Measurements from ENCODE around the gene JSRP1.

Gene JSRP1

DNA sequence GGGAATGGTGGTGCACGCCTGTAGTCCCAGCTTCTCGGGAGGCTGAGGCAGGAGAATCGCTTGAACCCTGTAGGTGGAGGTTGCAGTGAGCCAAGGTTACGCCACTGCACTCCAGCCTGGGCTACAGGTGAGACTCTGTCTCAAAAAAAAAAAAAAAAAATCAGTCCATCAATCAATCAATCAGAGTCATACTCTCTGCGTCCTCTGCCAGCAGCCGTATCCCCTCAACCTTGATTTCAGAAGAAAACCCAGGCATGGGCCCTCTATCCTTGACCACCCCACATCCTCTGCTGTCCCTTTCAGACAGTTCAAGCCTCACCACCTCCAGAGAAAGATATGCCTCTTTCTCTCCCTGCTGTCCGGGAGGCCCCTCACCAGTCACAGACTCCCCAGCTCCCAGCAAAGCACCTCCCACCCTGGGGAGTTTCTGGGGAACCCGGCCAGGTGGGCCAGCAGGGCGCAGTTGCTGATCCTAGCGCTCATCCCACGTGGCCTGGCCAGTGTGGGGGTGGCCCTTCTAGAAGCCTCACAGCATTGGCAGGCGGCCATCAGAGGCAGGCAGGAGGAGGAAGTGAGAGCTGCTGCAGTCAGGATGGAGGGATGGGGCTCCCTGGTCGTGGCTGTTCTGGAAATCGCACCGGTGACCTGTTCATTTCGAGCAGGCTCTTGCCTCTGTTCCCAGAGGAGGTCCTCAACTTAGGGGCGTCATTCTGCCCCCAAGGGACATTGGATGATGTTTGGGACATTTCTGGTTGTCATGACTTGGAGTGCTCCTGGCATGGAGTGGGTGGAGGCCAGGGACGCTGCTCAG lies 10.2 kb upstream of the JSRP1 start:
- DNase-seq (ENCODE audit: low spot score): peak; percentile 85

DNA sequence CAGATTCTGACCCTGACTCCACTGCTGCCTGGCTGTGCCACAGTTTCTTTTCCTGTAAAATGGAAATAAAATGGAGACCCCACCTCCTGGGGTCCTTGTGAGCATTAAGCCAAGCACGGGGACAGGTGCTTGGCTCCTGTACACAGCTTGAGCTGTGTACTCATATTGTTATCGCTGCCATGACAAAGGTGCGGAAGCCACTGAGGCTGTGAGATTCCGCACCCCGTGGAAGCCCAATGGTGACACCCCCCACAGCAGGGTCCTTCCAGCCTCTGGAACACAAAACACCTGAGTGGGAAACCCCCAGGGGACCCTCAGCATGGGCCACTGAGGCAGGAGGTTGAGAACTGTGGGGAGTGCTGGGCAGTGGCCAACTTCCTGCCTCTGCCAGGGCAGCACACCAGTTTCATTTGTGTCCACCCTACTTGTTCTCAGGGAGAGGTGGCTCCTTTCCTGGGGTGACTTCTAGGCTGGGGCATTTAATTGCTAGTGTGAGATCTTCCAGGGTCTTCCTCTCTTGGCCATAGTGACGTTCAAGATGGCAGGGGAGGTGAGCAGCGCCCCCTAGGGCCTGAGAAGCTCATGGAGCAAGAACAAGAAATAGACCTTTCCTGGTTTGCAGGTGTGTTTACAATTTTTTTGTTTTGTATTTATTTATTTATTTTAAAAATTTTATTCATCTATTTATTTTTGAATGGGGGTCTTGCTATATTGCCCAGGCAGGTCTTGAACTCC lies 5.4 kb upstream of the JSRP1 start:
- DNase-seq (ENCODE audit: low spot score): no peak

DNA sequence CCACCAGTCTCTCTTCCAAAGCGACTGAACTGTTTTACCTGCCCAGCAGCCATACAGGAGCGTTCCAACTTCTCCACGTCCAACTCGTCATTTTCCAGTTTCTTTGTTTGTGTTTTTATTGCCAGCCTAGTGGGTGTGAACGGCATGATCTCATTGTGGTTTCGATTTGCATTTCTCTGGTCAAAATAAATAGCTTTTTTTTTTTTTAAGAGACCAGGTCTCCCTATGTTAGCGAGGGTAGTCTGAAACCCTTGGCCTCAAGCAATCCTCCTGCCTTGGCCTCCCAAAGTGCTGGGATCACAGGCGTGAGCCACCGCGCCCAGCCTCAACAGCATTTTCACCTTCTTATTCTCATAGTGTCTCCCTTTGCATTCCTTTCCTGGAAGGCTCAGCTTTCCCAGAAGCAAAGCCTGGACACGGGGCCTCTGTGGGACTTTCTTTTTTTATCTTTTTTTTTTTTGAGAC lies 4.2 kb upstream of the JSRP1 start:
- DNase-seq (ENCODE audit: low spot score): no peak

DNA sequence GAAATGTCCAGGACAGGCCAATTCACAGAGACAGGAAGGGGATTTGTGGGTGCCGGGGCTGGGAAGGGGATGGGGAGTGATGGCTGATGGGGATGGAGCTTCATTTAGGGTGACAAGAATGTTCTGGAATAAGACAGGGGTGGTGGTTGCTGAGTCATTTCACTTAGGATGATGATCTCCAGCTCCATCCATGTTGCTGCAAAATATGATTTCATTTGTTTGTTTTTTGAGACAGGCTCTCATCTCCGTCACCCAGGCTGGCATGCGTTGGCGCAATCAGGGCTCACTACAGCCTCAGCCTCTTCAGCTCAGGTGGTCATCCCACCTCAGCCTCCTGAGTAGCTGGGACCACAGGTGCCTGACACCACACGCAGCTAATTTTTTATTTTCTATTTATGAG lies 3.1 kb upstream of the JSRP1 start:
- DNase-seq (ENCODE audit: low spot score): no peak

DNA sequence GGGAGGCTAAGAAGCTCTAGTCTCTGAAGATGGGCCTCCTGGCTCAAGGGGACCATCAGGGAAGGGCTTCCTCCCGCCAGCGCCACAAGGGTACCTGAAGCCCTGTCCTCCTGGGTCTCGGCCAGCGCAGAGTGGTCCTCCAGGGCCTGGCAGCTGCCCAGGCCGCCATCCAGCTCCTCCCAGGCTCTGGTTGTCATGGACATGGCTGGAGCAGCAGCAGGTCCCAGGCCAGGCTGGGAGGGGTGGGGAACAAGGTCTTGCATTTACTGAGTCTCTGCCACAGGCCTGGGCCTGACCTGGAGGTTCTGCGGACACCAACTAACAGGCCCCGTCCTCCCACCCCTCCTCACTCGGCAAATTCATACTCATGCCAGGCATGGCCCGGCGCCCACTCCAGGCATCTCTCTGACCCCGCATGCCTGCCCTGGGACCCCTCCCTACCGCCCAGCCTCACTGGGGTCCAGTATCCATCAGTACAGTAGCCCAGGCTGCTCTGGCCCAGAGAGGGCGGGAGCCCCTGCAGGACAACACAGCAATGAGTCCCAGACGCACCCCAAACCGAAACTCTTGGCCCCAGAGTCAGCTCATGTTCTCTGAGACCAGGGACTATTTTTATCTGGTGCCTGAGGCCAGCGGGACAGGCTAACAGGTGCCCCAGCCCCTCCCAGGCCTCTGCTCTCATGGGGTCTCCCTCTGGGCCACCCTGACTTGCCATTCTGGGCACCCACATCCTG lies 938 bp downstream of the JSRP1 start:
- DNase-seq (ENCODE audit: low spot score): no peak

DNA sequence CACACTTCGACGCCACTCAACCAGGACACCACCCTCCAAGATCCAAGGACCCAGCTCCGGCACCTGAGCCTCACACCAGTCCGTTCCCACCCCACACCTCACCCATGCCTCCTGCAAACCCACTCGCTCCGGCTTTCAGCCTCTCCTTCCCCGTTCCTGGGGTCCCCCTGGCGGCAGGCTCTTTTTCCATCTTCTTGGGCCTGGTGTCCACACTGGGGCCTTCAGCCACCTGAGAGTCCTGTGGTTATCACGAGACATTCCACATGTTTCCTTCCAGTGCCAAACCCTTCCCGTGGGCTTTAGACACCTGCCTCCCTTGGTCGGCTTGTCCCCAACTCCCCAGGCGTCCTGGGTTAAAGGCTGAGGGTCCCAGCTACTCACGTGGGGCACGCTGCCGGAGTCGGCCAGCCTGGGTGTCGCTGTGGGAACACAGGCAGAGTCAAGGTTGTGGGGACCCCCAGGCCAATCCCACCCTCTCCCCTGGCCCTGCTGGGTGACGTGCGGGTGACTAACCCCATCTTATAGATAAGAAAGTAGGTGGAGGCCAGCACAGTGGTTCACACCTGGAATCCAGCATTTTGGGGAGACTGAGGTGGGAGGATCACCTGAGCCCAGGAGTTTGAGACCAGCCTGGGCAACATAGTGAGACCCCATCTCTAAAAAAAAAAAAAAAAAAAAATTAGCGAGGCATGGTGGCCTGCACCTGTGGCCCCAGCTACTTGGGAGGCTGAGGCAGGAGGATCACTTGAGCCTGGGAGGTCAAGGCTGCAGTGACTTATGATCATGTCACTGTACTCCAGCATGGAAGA lies 1.9 kb downstream of the JSRP1 start:
- no peak for DNase-seq (ENCODE audit: low spot score)

DNA sequence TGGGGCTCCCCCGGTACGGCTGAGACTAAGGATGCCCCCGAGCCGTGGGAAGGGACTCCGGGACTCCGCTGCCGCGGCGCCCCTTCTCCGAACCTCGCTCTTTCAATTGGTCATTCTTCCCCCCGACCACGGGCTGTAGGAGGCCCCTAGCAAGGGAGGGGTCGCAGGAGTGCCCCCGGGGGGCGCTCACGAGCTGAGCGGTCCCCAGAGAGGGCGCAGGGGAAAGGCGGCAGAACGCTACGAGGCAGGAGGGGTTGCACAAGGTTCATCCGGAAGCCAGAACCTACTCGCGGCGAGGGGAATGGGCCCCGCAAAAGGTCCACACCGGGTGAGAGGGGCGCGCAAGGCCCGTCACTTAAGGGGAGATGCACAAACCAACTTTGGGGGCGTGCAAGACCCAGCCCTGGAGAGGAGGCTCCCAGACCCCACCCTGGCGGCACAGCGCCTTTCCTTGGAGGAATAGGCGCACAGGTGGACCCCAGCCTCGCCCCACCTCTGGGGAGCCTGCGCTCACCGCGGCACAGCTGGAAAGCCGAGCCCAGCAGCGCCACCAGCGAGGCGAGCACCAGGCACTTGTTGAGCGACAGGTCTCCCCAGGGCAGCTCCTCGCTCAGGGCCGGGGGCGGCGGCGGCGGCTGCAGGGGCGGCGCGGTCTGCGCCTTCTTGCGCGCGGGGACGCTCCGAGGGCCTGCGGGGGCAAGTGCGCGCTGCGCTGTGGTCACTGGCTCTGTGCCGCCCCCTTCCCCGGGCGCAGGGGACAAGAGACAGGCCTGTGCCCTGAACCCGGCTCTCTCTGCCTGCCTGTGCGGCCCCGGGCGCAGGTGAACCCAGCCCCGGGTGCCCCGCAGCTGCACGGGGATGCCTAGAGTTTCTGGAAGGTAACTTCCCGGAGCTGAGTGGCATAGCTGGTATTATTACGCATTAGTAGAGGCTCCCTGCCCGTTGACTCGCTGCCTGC lies 2.8 kb downstream of the JSRP1 start:
- no peak for DNase-seq (ENCODE audit: low spot score)

DNA sequence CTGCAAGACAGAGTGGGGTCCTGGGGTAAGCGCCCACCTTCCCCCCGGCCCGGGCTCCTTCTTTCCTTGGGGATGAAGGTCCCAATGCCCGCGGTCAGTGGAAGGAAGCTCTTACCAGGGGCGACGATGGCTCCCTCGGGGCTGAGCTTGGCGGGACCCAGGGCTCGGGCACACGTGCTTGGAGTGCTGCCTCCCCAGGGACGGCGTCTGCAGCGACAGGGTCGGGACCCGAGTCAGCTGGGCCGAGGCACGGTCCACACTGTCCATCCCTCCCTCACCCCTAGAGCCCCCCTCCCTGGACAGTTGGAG lies 3.5 kb downstream of the JSRP1 start:
- DNase-seq (ENCODE audit: low spot score): no peak

DNA sequence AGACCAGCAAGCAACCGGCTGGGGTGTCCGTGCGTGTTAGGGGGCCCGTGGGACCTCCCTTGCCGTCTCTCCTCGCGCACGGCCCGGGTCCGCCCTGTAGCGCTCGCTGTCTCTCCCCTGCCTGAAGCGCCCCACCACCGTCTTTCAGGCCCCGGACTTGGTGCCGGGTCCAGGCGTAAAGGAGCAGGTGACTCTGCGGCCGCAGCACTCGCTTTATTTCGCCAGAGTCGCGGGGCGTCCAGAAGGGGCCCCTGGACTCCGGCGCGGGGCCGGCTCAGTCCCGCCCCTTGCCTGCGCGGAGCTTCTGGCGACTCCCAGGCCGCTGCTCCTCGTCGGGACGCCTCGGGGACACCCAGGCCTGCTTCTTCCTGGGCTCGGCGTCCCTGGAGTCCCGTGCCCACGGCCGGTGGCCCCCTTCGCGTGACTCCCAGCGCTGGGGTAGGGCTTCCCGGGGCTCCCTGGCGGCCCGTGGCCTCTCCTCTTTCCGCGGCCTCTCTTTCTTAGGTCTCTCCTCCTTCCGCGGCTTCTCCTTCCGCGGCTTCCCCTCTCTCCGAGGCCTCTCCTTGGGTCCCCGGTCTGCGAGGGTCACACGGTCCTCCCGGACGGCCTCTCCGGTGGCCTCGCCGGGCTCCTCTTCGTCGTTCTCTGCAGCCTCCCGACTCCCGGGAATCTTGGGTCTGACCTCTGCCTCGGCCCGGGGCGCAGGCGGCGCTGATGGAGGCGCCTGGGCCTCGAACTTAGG lies 4.0 kb downstream of the JSRP1 start:
- DNase-seq (ENCODE audit: low spot score): no peak

DNA sequence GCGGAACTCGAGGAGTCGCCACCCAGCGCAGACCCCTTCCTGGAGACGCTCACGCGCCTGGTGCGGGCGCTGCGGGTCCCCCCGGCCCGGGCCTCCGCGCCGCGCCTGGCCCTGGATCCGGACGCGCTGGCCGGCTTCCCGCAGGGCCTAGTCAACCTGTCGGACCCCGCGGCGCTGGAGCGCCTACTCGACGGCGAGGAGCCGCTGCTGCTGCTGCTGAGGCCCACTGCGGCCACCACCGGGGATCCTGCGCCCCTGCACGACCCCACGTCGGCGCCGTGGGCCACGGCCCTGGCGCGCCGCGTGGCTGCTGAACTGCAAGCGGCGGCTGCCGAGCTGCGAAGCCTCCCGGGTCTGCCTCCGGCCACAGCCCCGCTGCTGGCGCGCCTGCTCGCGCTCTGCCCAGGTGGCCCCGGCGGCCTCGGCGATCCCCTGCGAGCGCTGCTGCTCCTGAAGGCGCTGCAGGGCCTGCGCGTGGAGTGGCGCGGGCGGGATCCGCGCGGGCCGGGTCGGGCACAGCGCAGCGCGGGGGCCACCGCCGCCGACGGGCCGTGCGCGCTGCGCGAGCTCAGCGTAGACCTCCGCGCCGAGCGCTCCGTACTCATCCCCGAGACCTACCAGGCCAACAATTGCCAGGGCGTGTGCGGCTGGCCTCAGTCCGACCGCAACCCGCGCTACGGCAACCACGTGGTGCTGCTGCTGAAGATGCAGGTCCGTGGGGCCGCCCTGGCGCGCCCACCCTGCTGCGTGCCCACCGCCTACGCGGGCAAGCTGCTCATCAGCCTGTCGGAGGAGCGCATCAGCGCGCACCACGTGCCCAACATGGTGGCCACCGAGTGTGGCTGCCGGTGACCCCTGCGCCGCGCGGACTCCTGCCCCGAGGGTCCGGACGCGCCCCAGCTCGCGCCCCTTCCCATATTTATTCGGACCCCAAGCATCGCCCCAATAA lies 4.8 kb downstream of the JSRP1 start:
- no peak for DNase-seq (ENCODE audit: low spot score)

DNA sequence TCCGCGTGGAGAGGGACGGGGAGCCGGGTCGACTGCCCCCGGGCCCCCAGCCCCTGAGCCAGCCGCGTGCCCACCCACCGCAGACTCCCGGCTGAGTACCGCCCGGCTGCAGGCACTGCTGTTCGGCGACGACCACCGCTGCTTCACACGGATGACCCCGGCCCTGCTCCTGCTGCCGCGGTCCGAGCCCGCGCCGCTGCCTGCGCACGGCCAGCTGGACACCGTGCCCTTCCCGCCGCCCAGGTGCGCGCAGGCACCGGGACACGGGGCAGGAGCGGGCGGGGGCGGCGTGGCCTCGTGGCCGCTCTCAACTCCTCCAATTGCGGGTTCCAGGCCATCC lies 5.5 kb downstream of the JSRP1 start:
- no peak for DNase-seq (ENCODE audit: low spot score)

DNA sequence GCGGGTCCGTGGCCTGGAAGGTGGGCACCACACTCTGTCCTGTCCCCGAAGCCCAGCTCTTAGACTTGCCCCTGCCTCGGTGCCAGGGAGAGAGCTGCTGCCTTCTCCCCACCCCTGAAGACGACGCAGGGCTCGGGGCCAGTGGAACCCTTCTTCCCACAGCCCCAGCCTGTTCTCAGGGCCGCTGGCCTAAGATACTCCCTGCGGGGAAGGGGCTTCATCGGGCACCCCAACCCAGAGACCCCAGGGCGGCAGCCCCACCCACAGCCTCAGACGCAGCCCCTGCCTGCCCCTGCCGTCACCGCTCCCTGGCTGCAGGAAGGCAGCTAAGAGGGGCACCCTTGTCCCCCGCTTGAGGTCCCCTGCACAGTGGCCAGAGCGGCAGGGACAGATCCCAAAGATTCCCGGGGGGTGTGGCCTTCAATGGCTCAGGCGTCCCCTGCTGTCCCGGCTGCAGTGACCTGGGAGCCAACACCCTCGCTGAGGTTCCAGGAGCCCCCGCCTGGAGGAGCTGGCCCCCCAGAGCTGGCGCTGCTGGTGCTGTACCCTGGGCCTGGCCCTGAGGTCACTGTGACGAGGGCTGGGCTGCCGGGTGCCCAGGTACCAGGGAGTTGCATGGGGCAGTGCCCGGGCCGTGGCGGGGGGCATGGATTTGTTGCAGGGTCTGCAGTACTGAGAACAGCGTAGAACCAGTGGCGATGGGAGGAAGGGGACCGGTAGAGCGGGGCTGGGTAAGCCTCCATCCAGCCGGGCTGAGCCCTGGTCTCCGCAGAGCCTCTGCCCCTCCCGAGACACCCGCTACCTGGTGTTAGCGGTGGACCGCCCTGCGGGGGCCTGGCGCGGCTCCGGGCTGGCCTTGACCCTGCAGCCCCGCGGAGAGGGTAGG lies 6.1 kb downstream of the JSRP1 start:
- DNase-seq (ENCODE audit: low spot score): no peak

DNA sequence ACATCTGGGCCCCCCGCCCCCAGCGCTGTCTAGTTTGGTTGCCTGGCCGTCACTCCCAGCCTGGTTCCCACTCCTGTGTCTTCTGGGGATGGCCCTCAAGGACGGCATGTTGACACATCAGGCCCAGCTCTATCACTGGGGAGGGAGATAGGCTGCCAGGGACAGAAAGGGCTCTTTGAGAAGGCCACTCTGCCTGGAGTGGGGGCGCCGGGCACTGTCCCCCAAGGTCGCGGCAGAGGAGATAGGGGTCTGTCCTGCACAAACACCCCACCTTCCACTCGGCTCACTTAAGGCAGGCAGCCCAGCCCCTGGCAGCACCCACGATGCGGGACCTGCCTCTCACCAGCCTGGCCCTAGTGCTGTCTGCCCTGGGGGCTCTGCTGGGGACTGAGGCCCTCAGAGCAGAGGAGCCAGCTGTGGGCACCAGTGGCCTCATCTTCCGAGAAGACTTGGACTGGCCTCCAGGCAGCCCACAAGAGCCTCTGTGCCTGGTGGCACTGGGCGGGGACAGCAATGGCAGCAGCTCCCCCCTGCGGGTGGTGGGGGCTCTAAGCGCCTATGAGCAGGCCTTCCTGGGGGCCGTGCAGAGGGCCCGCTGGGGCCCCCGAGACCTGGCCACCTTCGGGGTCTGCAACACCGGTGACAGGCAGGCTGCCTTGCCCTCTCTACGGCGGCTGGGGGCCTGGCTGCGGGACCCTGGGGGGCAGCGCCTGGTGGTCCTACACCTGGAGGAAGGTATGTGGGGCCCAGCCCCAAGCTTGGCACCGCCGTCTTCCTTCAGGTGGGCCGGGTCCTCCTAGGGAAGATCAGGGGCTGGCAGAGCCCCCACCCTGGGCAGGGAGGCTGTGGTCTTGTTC lies 7.0 kb downstream of the JSRP1 start, which contains the start of gene AMH:
Gene AMH, plus strand, starts transcription at position 314 of the 857 bp plus-strand sequence. Its CDS starts 10 bp downstream, at position 324.
- DNase-seq (ENCODE audit: low spot score): no peak

DNA sequence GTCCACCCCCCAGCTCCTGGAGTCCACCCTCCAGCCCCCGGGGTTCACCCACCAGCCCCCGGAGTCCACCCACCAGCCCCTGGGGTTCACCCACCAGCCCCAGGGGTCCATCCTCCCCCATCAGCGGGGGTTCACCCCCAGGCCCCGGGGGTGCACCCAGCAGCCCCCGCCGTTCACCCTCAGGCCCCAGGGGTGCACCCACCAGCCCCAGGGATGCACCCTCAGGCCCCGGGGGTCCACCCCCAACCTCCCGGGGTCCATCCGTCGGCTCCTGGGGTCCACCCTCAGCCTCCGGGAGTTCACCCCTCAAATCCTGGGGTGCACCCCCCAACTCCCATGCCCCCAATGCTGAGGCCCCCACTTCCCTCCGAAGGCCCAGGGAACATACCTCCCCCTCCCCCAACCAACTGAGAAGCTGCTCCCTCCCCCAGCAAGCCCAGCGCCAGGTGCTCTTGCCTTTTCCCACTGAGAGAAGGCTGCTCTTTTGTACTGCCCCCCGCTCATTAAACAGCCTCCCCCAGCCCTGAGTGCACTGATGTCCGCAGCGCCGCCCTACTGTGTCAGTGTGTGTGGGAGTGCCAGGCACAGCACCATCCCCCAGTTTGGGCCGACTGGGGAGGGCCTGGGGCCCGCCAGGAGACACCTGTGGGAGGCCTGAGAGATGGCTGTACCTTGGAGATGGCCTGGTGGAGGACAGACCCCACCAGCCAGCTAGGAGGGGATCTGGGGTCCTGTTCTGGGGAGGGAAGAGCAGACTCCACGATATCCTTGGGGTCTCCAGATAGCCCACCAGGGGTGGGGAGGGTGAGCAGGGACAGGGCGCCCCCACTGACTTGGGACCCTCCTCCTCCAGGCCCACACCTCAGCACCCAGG lies 7.8 kb downstream of the JSRP1 start:
- DNase-seq (ENCODE audit: low spot score): no peak

DNA sequence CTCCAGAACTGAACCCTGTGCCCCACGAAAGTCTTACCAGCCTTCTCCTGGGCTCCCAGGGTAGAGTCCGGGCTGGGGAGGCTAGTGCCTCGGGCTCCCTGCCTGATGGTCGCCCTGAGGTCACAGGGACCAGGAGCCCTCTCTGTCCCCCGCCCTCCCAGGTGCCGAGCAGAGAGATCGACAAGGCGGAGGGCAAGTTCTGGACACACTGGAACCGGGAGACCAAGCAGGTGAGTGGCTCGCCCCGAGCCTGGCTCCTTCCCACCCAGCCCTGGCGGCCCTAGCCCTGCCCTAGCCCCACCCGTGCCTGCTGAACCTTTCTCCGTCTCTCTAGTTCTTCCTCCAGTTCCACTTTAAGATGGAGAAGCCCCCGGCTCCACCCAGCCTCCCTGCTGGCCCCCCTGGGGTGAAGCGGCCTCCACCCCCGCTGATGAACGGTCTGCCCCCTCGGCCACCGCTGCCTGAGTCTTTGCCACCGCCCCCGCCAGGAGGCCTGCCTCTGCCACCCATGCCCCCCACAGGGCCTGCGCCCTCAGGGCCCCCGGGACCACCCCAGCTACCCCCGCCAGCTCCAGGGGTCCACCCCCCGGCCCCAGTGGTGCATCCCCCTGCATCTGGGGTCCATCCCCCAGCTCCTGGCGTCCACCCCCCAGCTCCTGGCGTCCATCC lies 8.7 kb downstream of the JSRP1 start:
- no peak for DNase-seq (ENCODE audit: low spot score)
